K562 (cell line): ENCODE results near the gene NOSIP. TPM values are rescaled to one million over a fixed set of nuclear protein-coding genes. Genes with fewer than 3 reads are reported as not detected.

ENCODE experiments used
- CREBBP ChIP-seq: IDR thresholded peaks from one replicate; pipeline ENCODE4 v1.6.1; 2012; ENCODE audit warnings: low read depth, mild to moderate bottlenecking, control low read depth, inconsistent platforms, low read length
- DPF2 ChIP-seq: fragments of 450-650 bp; IDR thresholded peaks from 2 replicates; pipeline ENCODE4 v1.6.1; 2016
- GABPA ChIP-seq: fragments of 200-800 bp; sonication (Bioruptor generic); conservative IDR thresholded peaks from 2 replicates; pipeline ENCODE4 v1.6.1; 2016; ENCODE audit warnings: low read depth, missing genetic modification characterization, missing compliant biosample characterization
- HNRNPLL ChIP-seq: fragments of 200-400 bp; formaldehyde crosslinking; IDR thresholded peaks from 2 replicates; pipeline ENCODE4 v1.6.1; 2017; ENCODE audit warnings: low read length, low read depth, mild to moderate bottlenecking; ENCODE audit not compliant: poor library complexity, severe bottlenecking
- MBD2 ChIP-seq: sonication (generic); IDR thresholded peaks from 2 replicates; pipeline ENCODE4 v1.6.1; 2016; ENCODE audit warnings: low read depth, borderline replicate concordance
- MYBL2 ChIP-seq, 2 experiments: fragments of 450-650 bp in 1 of 2; sonication (generic) in 1 of 2; formaldehyde crosslinking in 1 of 2; IDR thresholded peaks; 2 replicates each; pipeline versions ENCODE4 v1.6.1 to v1.8.1; 2017 to 2022; ENCODE audit warnings: borderline replicate concordance in 1 of 2, inconsistent platforms in 1 of 2, low read depth in 1 of 2, mild to moderate bottlenecking in 1 of 2, missing genetic modification reagents in 1 of 2, moderate library complexity in 1 of 2
- POLR2A ChIP-seq: fragments of 450-650 bp; conservative IDR thresholded peaks from 2 replicates; pipeline ENCODE4 v1.6.1; 2016
- SIN3B ChIP-seq: fragments of 450-650 bp; IDR thresholded peaks from 2 replicates; pipeline ENCODE4 v1.6.1; 2017; ENCODE audit warnings: low read depth, mild to moderate bottlenecking, moderate library complexity
- SLC30A9 ChIP-seq: fragments of 250-450 bp; sonication (Bioruptor Pico); IDR thresholded peaks from 2 replicates; pipeline ENCODE4 v1.8.0; 2022; ENCODE audit warnings: mild to moderate bottlenecking, moderate library complexity
- XRCC5 ChIP-seq: fragments of 200-400 bp; formaldehyde crosslinking; IDR thresholded peaks from 2 replicates; pipeline ENCODE4 v1.6.1; 2017; ENCODE audit warnings: low read depth, mild to moderate bottlenecking, low read length
- ZFP30 ChIP-seq: fragments of 250-450 bp; sonication (Bioruptor Pico); IDR thresholded peaks from 2 replicates; pipeline ENCODE4 v1.8.0; 2022; ENCODE audit warnings: moderate library complexity, mild to moderate bottlenecking, inconsistent platforms, borderline replicate concordance
- ZNF212 ChIP-seq: fragments of 450-650 bp; formaldehyde crosslinking; IDR thresholded peaks from 2 replicates; pipeline ENCODE4 v1.4.0; 2020; ENCODE audit warnings: mild to moderate bottlenecking
- ZNF3 ChIP-seq: fragments of 250-450 bp; sonication (Bioruptor Pico); IDR thresholded peaks from 2 replicates; pipeline ENCODE4 v1.5.0; 2021; ENCODE audit warnings: mild to moderate bottlenecking, moderate library complexity
- ZNF324 ChIP-seq: fragments of 250-450 bp; sonication (Bioruptor Pico); IDR thresholded peaks from 2 replicates; pipeline ENCODE4 v1.4.0; 2020; ENCODE audit warnings: mild to moderate bottlenecking
- ZNF668 ChIP-seq: fragments of 250-450 bp; sonication (Bioruptor Pico); IDR thresholded peaks from 2 replicates; pipeline ENCODE4 v1.8.0; 2022; ENCODE audit warnings: mild to moderate bottlenecking, inconsistent platforms
- polyA plus RNA-seq, 8 experiments: library from polyadenylated mRNA; depleted of rRNA in 4 of 8; stranded (reverse) in 5 of 8; unstranded in 3 of 8; fragments of >200 nt; fragmentation: Nextera tagmentation in 2 of 8; fragmentation: Illumina TruSeq in 1 of 8; extraction: Ambion mirVana in 2 of 8; extraction: Trizol in 1 of 8; gene quantifications; 2 replicates each; pipeline versions ENCODE4 v1.2.1 to v1.2.3, GENCODE V29; 2011 to 2014; ENCODE audit warnings: inconsistent platforms in 1 of 8, missing spikeins in 1 of 8
- total RNA-seq, 7 experiments: library from RNA; depleted of rRNA in 6 of 7; stranded (reverse); fragments of >200 nt in 6 of 7; fragmentation: Illumina TruSeq in 2 of 7; extraction: Trizol in 2 of 7; gene quantifications; 2 replicates each; pipeline versions ENCODE4 v1.2.1 to v1.2.3, GENCODE V29; 2011 to 2021; ENCODE audit warnings: low replicate concordance in 1 of 7
- TF ChIP-seq, protein P1 (sequence below): fragments of 150-350 bp; conservative IDR thresholded peaks from 2 replicates; pipeline ENCODE4 v1.6.1; 2014; ENCODE audit warnings: low read length
- TF ChIP-seq, protein P2 (sequence below): fragments of 450-650 bp; conservative IDR thresholded peaks from 2 replicates; pipeline ENCODE4 v1.6.1; 2016; ENCODE audit warnings: missing genetic modification characterization, low read depth, mild to moderate bottlenecking, missing compliant biosample characterization, moderate library complexity

The NOSIP gene
- total and polyA plus RNA-seq, 9 of the 15 experiments (the other 6 are each of a cell fraction or from before 2014, with no cell fraction given), result 14.4 to 153 (median 79.9) TPM

GRCh38 chr19:49591731-49592485 lies 11.6 kb upstream of the NOSIP start (continued):
- TF ChIP-seq MYBL2 (IDR thresholded peaks at IDR 0.05; ENCODE audit: low read depth) (no peak), MYBL2 (CRISPR knock-in tag; IDR thresholded peaks at IDR 0.05; ENCODE audit: borderline replicate concordance) (no peak), ZNF3 (CRISPR knock-in tag) (no peak), DPF2 (0 out of 2 replicates have a peak, but pooled peaks have one; percentile 27), ZNF668 (CRISPR knock-in tag) (no peak), SLC30A9 (no peak), SIN3B (no peak), CREBBP (no peak), ZFP30 (no peak), ZNF212 (CRISPR knock-in tag) (no peak), GABPA (tag) (0 out of 2 replicates have a peak, but pooled peaks have one; percentile 9), HNRNPLL (no peak), MBD2 (peak; percentile 28; the same call in 1 of the 2 replicates), POLR2A (no peak), XRCC5 (0 out of 2 replicates have a peak, but pooled peaks have one; percentile 49), ZNF324 (CRISPR knock-in tag) (no peak)
- TF ChIP-seq, protein P1, sequence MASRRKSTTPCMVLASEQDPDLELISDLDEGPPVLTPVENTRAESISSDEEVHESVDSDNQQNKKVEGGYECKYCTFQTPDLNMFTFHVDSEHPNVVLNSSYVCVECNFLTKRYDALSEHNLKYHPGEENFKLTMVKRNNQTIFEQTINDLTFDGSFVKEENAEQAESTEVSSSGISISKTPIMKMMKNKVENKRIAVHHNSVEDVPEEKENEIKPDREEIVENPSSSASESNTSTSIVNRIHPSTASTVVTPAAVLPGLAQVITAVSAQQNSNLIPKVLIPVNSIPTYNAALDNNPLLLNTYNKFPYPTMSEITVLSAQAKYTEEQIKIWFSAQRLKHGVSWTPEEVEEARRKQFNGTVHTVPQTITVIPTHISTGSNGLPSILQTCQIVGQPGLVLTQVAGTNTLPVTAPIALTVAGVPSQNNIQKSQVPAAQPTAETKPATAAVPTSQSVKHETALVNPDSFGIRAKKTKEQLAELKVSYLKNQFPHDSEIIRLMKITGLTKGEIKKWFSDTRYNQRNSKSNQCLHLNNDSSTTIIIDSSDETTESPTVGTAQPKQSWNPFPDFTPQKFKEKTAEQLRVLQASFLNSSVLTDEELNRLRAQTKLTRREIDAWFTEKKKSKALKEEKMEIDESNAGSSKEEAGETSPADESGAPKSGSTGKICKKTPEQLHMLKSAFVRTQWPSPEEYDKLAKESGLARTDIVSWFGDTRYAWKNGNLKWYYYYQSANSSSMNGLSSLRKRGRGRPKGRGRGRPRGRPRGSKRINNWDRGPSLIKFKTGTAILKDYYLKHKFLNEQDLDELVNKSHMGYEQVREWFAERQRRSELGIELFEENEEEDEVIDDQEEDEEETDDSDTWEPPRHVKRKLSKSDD, result no peak
- TF ChIP-seq, protein P2, sequence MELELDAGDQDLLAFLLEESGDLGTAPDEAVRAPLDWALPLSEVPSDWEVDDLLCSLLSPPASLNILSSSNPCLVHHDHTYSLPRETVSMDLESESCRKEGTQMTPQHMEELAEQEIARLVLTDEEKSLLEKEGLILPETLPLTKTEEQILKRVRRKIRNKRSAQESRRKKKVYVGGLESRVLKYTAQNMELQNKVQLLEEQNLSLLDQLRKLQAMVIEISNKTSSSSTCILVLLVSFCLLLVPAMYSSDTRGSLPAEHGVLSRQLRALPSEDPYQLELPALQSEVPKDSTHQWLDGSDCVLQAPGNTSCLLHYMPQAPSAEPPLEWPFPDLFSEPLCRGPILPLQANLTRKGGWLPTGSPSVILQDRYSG (tag), result no peak
